NCI-H748 (cell line): ENCODE data around the gene IQGAP2.
"Not testable (repeated sequence)": the region's sequence is repeated elsewhere in the genome, so short reads cannot be mapped to it uniquely, and the experiment has no call there.

Experiments
- DNase-seq: peaks from one replicate; lab custom pipeline; 2025; ENCODE audit not compliant: unreplicated experiment; lab: John Stamatoyannopoulos, UW

Gene IQGAP2

GRCh38 chr5:76735762-76736545 is 332.9 kb downstream of the IQGAP2 start:
- no peak for DNase-seq

GRCh38 chr5:76736679-76737556 is 333.8 kb downstream of the IQGAP2 start:
- peak; percentile 86 for DNase-seq

- DNase-seq, result no peak
Measured at GRCh38 chr5:76737846-76738245, 334.8 kb downstream of the IQGAP2 start.

- DNase-seq, result not testable (repeated sequence)
Measured at GRCh38 chr5:76741506-76741905, 338.4 kb downstream of the IQGAP2 start.

- DNase-seq, result no peak
Measured at GRCh38 chr5:76742583-76742982, 339.5 kb downstream of the IQGAP2 start.

- no peak for DNase-seq
Measured at GRCh38 chr5:76744632-76745031, 341.5 kb downstream of the IQGAP2 start.

- DNase-seq, result no peak
Measured at GRCh38 chr5:76745670-76746069, 342.6 kb downstream of the IQGAP2 start.

GRCh38 chr5:76746677-76747076 is 343.6 kb downstream of the IQGAP2 start:
- DNase-seq, result no peak

GRCh38 chr5:76747706-76748105 is 344.6 kb downstream of the IQGAP2 start:
- DNase-seq, result no peak

GRCh38 chr5:76751291-76751690 is 348.2 kb downstream of the IQGAP2 start:
- no peak for DNase-seq

GRCh38 chr5:76754668-76755078 is 351.6 kb downstream of the IQGAP2 start:
- DNase-seq, result peak; percentile 25

- DNase-seq, result no peak
Measured at GRCh38 chr5:76755779-76756637, 352.9 kb downstream of the IQGAP2 start.

- no peak for DNase-seq
Measured at GRCh38 chr5:76757049-76757448, 354.0 kb downstream of the IQGAP2 start.
